Fibroblast of gingiva (primary cell): ENCODE measurements around the gene SPATA9.

Experiments
- DNase-seq: peaks from one replicate; pipeline ENCODE4 v3.0.0-alpha.2; 2011; ENCODE audit warnings: low read depth

SPATA9 gene

GRCh38 chr5:95684361-95684760 is 1.6 kb upstream of the SPATA9 start:
- DNase-seq: no peak

- peak; percentile 64 for DNase-seq
These were observed 9.7 kb downstream of the SPATA9 start for GRCh38 chr5:95673081-95673480.

- no peak for DNase-seq
These were observed 10.2 kb downstream of the SPATA9 start for GRCh38 chr5:95672641-95673040.

- DNase-seq: no peak
These were observed 11.0 kb downstream of the SPATA9 start for GRCh38 chr5:95671826-95672225.

- no peak for DNase-seq
These were observed 12.2 kb downstream of the SPATA9 start for GRCh38 chr5:95670568-95670967.

GRCh38 chr5:95669985-95670384 is 12.8 kb downstream of the SPATA9 start:
- no peak for DNase-seq

- peak; percentile 97 for DNase-seq
These were observed 13.3 kb downstream of the SPATA9 start for GRCh38 chr5:95669540-95669939.

- no peak for DNase-seq
These were observed 14.1 kb downstream of the SPATA9 start for GRCh38 chr5:95668728-95669127.

- no peak for DNase-seq
These were observed 14.6 kb downstream of the SPATA9 start for GRCh38 chr5:95668216-95668615.

GRCh38 chr5:95667678-95668077 is 15.1 kb downstream of the SPATA9 start:
- no peak for DNase-seq

- no peak for DNase-seq
These were observed 15.7 kb downstream of the SPATA9 start for GRCh38 chr5:95667061-95667618.

- peak; percentile 8 for DNase-seq
These were observed 18.5 kb downstream of the SPATA9 start for GRCh38 chr5:95664204-95664786.

- DNase-seq: no peak
These were observed 19.8 kb downstream of the SPATA9 start for GRCh38 chr5:95662946-95663345.

GRCh38 chr5:95660060-95660459 is 22.7 kb downstream of the SPATA9 start:
- no peak for DNase-seq

- no peak for DNase-seq
These were observed 27.2 kb downstream of the SPATA9 start for GRCh38 chr5:95655575-95655974.

GRCh38 chr5:95654196-95654595 is 28.6 kb downstream of the SPATA9 start:
- DNase-seq: no peak

- DNase-seq: no peak
These were observed 29.9 kb downstream of the SPATA9 start for GRCh38 chr5:95652849-95653248.

- DNase-seq: no peak
These were observed 32.8 kb downstream of the SPATA9 start for GRCh38 chr5:95649842-95650620.

- no peak for DNase-seq
These were observed 33.5 kb downstream of the SPATA9 start for GRCh38 chr5:95649274-95649673.

- DNase-seq: no peak
These were observed 34.6 kb downstream of the SPATA9 start for GRCh38 chr5:95647886-95648860.

GRCh38 chr5:95646569-95647431 is 36.0 kb downstream of the SPATA9 start, which contains the start of gene RFESD:
Gene RFESD, plus strand, starts transcription at chr5:95646777. Its CDS starts 5,495 bp downstream, at chr5:95652272.
- DNase-seq: peak; percentile 97
